ENCODE measurements around the gene OXNAD1. TPM values are rescaled to one million over a fixed set of nuclear protein-coding genes. Genes with fewer than 3 reads are reported as not detected.

OXNAD1 gene
- total RNA-seq, 6 experiments from 2014 or later: 8.1 to 27.2 (median 16.2) TPM

GRCh38 chr3:16266714-16267113, 1.7 kb downstream of the OXNAD1 start:
- H3K4me3 ChIP-seq: peak overlapping the region in 2 of 3 donors; percentile 70 to 91
- H3K4me1 ChIP-seq: peaks cover 0 to 39% (median 5%) of the 10 kb centered on the region in 4 donors
- WGBS (ENCODE audit: insufficient coverage, low coverage, low lambda C conversion rate, missing lambda C conversion rate): 34% methylated on average over 3 of the region's 3 CpGs
- no peaks in the 10 kb centered on the region for H3K27me3 ChIP-seq
- intact Hi-C loops (cut with DNase I): no loop called here
- H3K9me3 ChIP-seq: no peaks in the 10 kb centered on the region
- peak overlapping the region in 2 of 3 donors; percentile 93 to 96 for H3K27ac ChIP-seq
- no peak for DNase-seq
- peaks cover 0 to 18% (median 7%) of the 10 kb centered on the region in 4 donors for H3K36me3 ChIP-seq
- ATAC-seq: no peak
- TF ChIP-seq POLR2A (IDR thresholded peaks at IDR 0.05): no peak
- no peak for TF ChIP-seq CTCF (IDR thresholded peaks at IDR 0.05)

DNA sequence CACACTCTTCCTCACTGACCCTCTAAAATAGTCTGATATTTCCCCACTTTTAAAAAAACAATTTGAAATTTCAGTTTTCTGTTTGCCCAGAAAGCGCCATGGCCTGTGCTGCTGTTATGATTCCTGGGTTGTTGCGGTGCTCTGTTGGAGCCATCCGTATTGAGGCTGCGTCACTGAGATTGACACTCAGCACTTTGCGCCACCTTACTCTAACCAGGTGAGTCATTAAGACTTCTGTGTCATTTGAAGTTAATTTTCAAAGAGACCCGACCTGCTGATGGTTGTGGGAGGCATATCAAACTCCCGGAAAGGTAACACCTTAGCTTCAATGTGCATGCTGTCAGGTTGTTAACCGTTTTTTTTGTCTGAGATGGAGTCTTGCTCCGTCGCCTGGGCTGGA, 5.8 kb downstream of the OXNAD1 start:
- Histone ChIP-seq H3K9me3 (no peaks in the 10 kb centered on the region), H3K27ac (no peak overlapping the region), H3K27me3 (no peaks in the 10 kb centered on the region), H3K36me3 (peaks cover 0 to 47% (median 10%) of the 10 kb centered on the region in 4 donors), H3K4me3 (no peak overlapping the region), H3K4me1 (peaks cover 0 to 24% (median 5%) of the 10 kb centered on the region in 4 donors)
- intact Hi-C loops (cut with DNase I): no loop called here
- 97% methylated on average over 7 of the region's 10 CpGs for WGBS (ENCODE audit: insufficient coverage, low coverage, low lambda C conversion rate, missing lambda C conversion rate)
- no peak for DNase-seq
- ATAC-seq: no peak
- no peak for TF ChIP-seq CTCF (IDR thresholded peaks at IDR 0.05)
- TF ChIP-seq POLR2A (IDR thresholded peaks at IDR 0.05): no peak

DNA sequence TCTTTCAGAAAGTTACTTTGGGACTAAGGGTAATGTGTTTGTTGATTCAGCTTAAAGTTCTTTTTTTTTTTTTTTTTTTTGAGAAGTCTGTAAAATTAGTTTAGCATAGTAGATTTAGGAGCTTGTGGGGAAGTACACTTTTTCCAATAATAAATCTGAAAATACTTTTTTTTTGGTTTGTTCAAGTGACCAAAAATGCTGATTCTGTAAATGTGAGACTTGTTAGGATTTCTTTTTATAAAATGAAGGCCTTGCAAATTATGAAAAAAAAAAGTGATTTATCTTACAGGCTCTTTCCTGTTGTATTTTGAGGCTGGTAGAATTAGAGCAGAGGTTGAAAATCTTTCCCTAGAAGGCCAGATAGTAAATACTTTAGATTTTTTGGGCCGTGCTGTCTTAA, 7.6 kb downstream of the OXNAD1 start:
- peaks cover 0 to 12% (median 3%) of the 10 kb centered on the region in 4 donors for H3K4me1 ChIP-seq
- H3K27ac ChIP-seq: no peak overlapping the region
- TF ChIP-seq CTCF (IDR thresholded peaks at IDR 0.05) (no peak), POLR2A (IDR thresholded peaks at IDR 0.05) (no peak)
- WGBS (ENCODE audit: insufficient coverage, low coverage, low lambda C conversion rate, missing lambda C conversion rate): 65% methylated on average over 1 of the region's 1 CpG
- H3K9me3 ChIP-seq: no peaks in the 10 kb centered on the region
- intact Hi-C loops (cut with DNase I): no loop called here
- H3K27me3 ChIP-seq: no peaks in the 10 kb centered on the region
- no peak for ATAC-seq
- no peak for DNase-seq
- no peak overlapping the region for H3K4me3 ChIP-seq
- H3K36me3 ChIP-seq: peaks cover 0 to 54% (median 10%) of the 10 kb centered on the region in 4 donors

DNA sequence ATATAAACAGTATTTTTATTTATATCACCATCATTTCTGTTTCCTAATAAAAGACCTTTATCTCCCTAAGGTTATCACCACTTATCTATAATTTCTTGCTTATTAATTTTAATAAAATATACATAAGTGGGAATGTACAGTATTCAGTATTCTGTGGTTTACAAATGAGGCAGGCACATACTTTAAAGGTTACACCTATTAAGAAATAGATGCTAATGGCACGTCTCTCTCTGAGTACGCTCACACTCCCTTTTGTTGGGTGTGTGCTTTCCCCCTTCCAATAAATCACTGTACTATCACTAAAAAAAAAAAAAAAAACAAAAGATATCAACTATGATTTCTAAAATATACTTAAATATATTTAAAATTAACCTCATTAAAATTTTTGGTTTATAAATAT, 8.9 kb downstream of the OXNAD1 start:
- Histone ChIP-seq H3K4me3 (no peak overlapping the region), H3K27ac (no peak overlapping the region), H3K36me3 (peaks cover 0 to 57% (median 10%) of the 10 kb centered on the region in 4 donors), H3K4me1 (no peaks in the 10 kb centered on the region), H3K27me3 (no peaks in the 10 kb centered on the region), H3K9me3 (no peaks in the 10 kb centered on the region)
- ATAC-seq (no peak), DNase-seq (no peak)
- WGBS (ENCODE audit: insufficient coverage, low coverage, low lambda C conversion rate, missing lambda C conversion rate): 83% methylated on average over 2 of the region's 2 CpGs
- TF ChIP-seq POLR2A (IDR thresholded peaks at IDR 0.05): no peak
- TF ChIP-seq CTCF (IDR thresholded peaks at IDR 0.05): no peak
- intact Hi-C loops (cut with DNase I): no loop called here

- Histone ChIP-seq H3K36me3 (peaks cover 0 to 34% (median 0%) of the 10 kb centered on the region in 4 donors), H3K4me1 (no peaks in the 10 kb centered on the region), H3K9me3 (no peaks in the 10 kb centered on the region), H3K27me3 (no peaks in the 10 kb centered on the region), H3K27ac (peak overlapping the region in 1 of 3 donors; percentile 36), H3K4me3 (no peak overlapping the region)
- intact Hi-C loops (cut with DNase I): no loop called here
- TF ChIP-seq CTCF (IDR thresholded peaks at IDR 0.05) (no peak), POLR2A (IDR thresholded peaks at IDR 0.05) (no peak)
- ATAC-seq (peak; percentile 16 to 37 (median 30)), DNase-seq (no peak)
- WGBS (ENCODE audit: insufficient coverage, low coverage, low lambda C conversion rate, missing lambda C conversion rate): 73% methylated on average over 3 of the region's 3 CpGs
Observed at GRCh38 chr3:16277471-16277870, 12.5 kb downstream of the OXNAD1 start.

Measured in right lobe of liver (tissue), 6 donors.